WTC11 (cell line): Measurements from ENCODE around the gene DCTN5.

ENCODE experiments used
- AFF4 ChIP-seq: sonication (generic); formaldehyde crosslinking; IDR thresholded peaks from 2 replicates; pipeline ENCODE4 v1.8.1; 2023; ENCODE audit warnings: mild to moderate bottlenecking, missing genetic modification reagents, borderline replicate concordance
- ATF2 ChIP-seq: sonication (generic); formaldehyde crosslinking; IDR thresholded peaks from 2 replicates; pipeline ENCODE4 v1.8.1; 2022; ENCODE audit warnings: low read depth, missing genetic modification reagents, borderline replicate concordance
- ATF3 ChIP-seq: sonication (generic); formaldehyde crosslinking; conservative IDR thresholded peaks from 2 replicates; pipeline ENCODE4 v1.8.1; 2022; ENCODE audit warnings: mild to moderate bottlenecking, missing genetic modification reagents
- CREB1 ChIP-seq: sonication (generic); formaldehyde crosslinking; IDR thresholded peaks from 2 replicates; pipeline ENCODE4 v1.8.0; 2023; ENCODE audit warnings: mild to moderate bottlenecking, missing genetic modification reagents
- ESRRA ChIP-seq: sonication (generic); formaldehyde crosslinking; IDR thresholded peaks from 2 replicates; pipeline ENCODE4 v1.8.1; 2022; ENCODE audit warnings: mild to moderate bottlenecking, missing genetic modification reagents, borderline replicate concordance
- NFATC4 ChIP-seq: fragments of 250-450 bp; sonication (Bioruptor Pico); IDR thresholded peaks from 2 replicates; pipeline ENCODE4 v1.9.0; 2021; ENCODE audit warnings: mild to moderate bottlenecking
- TF ChIP-seq, protein P1 (sequence below): fragments of 200-600 bp; IDR thresholded peaks from 2 replicates; pipeline ENCODE4 v1.8.0; 2022; ENCODE audit warnings: antibody characterized with exemption

- TF ChIP-seq, protein P1, sequence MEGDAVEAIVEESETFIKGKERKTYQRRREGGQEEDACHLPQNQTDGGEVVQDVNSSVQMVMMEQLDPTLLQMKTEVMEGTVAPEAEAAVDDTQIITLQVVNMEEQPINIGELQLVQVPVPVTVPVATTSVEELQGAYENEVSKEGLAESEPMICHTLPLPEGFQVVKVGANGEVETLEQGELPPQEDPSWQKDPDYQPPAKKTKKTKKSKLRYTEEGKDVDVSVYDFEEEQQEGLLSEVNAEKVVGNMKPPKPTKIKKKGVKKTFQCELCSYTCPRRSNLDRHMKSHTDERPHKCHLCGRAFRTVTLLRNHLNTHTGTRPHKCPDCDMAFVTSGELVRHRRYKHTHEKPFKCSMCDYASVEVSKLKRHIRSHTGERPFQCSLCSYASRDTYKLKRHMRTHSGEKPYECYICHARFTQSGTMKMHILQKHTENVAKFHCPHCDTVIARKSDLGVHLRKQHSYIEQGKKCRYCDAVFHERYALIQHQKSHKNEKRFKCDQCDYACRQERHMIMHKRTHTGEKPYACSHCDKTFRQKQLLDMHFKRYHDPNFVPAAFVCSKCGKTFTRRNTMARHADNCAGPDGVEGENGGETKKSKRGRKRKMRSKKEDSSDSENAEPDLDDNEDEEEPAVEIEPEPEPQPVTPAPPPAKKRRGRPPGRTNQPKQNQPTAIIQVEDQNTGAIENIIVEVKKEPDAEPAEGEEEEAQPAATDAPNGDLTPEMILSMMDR = no peak
- TF ChIP-seq ATF2 (CRISPR knock-in tag) (no peak), NFATC4 (CRISPR knock-in tag) (no peak), CREB1 (CRISPR knock-in tag) (no peak), AFF4 (CRISPR knock-in tag) (no peak), ESRRA (CRISPR knock-in tag) (no peak), ATF3 (CRISPR knock-in tag) (no peak)
Observed at GRCh38 chr16:23716484-23716883, 75.2 kb downstream of the DCTN5 start.
